ENCODE data around the gene GIMAP4.

GRCh38 chr7:150564566-150564965 is 2.6 kb upstream of the GIMAP4 start:
- TF ChIP-seq, protein P1, sequence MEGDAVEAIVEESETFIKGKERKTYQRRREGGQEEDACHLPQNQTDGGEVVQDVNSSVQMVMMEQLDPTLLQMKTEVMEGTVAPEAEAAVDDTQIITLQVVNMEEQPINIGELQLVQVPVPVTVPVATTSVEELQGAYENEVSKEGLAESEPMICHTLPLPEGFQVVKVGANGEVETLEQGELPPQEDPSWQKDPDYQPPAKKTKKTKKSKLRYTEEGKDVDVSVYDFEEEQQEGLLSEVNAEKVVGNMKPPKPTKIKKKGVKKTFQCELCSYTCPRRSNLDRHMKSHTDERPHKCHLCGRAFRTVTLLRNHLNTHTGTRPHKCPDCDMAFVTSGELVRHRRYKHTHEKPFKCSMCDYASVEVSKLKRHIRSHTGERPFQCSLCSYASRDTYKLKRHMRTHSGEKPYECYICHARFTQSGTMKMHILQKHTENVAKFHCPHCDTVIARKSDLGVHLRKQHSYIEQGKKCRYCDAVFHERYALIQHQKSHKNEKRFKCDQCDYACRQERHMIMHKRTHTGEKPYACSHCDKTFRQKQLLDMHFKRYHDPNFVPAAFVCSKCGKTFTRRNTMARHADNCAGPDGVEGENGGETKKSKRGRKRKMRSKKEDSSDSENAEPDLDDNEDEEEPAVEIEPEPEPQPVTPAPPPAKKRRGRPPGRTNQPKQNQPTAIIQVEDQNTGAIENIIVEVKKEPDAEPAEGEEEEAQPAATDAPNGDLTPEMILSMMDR (conservative IDR thresholded peaks at IDR 0.05 in 1 of 2, IDR thresholded peaks at IDR 0.05 in 1 of 2; ENCODE audit: low read depth in 1 of 2, low read length in 2 of 2): no peak
- TF ChIP-seq EZH2 (IDR thresholded peaks at IDR 0.05; ENCODE audit: low read length, missing control alignments): no peak

All from fibroblast of lung (primary cell).